ENCODE data around the gene NDST4. TPM values are rescaled to one million over a fixed set of nuclear protein-coding genes. Genes with fewer than 3 reads are reported as not detected.

Gene NDST4
- total RNA-seq, 1 donor from 2014 or later = 0.11 TPM

GRCh38 chr4:114783215-114783595 lies 330.2 kb downstream of the NDST4 start:
- Histone ChIP-seq H3K27me3 (ENCODE audit: low read depth) (no peaks in the 10 kb centered on the region), H3K9me3 (replicated peaks) (peaks cover 13% of the 10 kb centered on the region), H3K4me1 (no peaks in the 10 kb centered on the region), H3K27ac (replicated peaks) (no peak overlapping the region), H3K36me3 (no peaks in the 10 kb centered on the region), H3K4me3 (no peak overlapping the region)
- intact Hi-C loops (cut with micrococcal nuclease) = no loop called here
- no peak for TF ChIP-seq CTCF (IDR thresholded peaks at IDR 0.05; ENCODE audit: borderline replicate concordance)
- no peak for DNase-seq

- no peak for TF ChIP-seq CTCF (IDR thresholded peaks at IDR 0.05; ENCODE audit: borderline replicate concordance)
- no peak overlapping the region for H3K27ac ChIP-seq (replicated peaks)
- no peak for DNase-seq
- intact Hi-C loops (cut with micrococcal nuclease) = no loop called here
- no peaks in the 10 kb centered on the region for H3K36me3 ChIP-seq
- peaks cover 13% of the 10 kb centered on the region for H3K9me3 ChIP-seq (replicated peaks)
- no peaks in the 10 kb centered on the region for H3K27me3 ChIP-seq (ENCODE audit: low read depth)
- no peak overlapping the region for H3K4me3 ChIP-seq
- no peaks in the 10 kb centered on the region for H3K4me1 ChIP-seq
These were observed 330.8 kb downstream of the NDST4 start for GRCh38 chr4:114782415-114783214.

- Histone ChIP-seq H3K4me3 (no peak overlapping the region), H3K9me3 (replicated peaks) (peaks cover 13% of the 10 kb centered on the region), H3K4me1 (no peaks in the 10 kb centered on the region), H3K36me3 (no peaks in the 10 kb centered on the region), H3K27ac (replicated peaks) (no peak overlapping the region), H3K27me3 (ENCODE audit: low read depth) (no peaks in the 10 kb centered on the region)
- no peak for TF ChIP-seq CTCF (IDR thresholded peaks at IDR 0.05; ENCODE audit: borderline replicate concordance)
- intact Hi-C loops (cut with micrococcal nuclease) = no loop called here
- no peak for DNase-seq
These were observed 333.2 kb downstream of the NDST4 start for GRCh38 chr4:114780205-114780604.
